NT2/D1 (cell line): ENCODE measurements around the gene SLC25A21.

Experiments used
- SUZ12 ChIP-seq: IDR thresholded peaks from 2 replicates; pipeline ENCODE4 v1.6.1; 2011; ENCODE audit not compliant: insufficient read length, insufficient read depth; ENCODE audit errors: extremely low read depth
- YY1 ChIP-seq: IDR thresholded peaks from 2 replicates; pipeline ENCODE4 v1.6.1; 2011; ENCODE audit not compliant: insufficient read length, insufficient read depth
- ZNF274 ChIP-seq: IDR thresholded peaks from 2 replicates; pipeline ENCODE4 v1.6.1; 2011; ENCODE audit warnings: mild to moderate bottlenecking, low read depth, low read length

- TF ChIP-seq YY1: no peak
- no peak for TF ChIP-seq SUZ12
- TF ChIP-seq ZNF274: no peak
Measured at GRCh38 chr14:36684946-36685345, 487.5 kb downstream of the SLC25A21 start.
